HEK293T (cell line): ENCODE data around the gene FLNA.
A peak's percentile ranks its signal among the peaks of the same experiment; 100 is the strongest.

Source experiments
- CTCF ChIA-PET: fragments of 350-600 bp; formaldehyde crosslinking; extraction: SDS; loops from one replicate; lab custom pipeline; 2021; ENCODE audit warnings: antibody characterized with exemption, inconsistent platforms; lab: Yijun Ruan, JAX
- POLR2A ChIA-PET: fragments of 350-600 bp; formaldehyde crosslinking; extraction: SDS; loops from one replicate; lab custom pipeline; 2020; ENCODE audit warnings: antibody characterized with exemption, inconsistent platforms; lab: Yijun Ruan, JAX
- DNase-seq: peaks from one replicate; pipeline ENCODE4 v3.0.0; 2012; ENCODE audit warnings: mixed read lengths; ENCODE audit errors: extremely low spot score
- ARNT ChIP-seq: fragments of 450-650 bp; IDR thresholded peaks from 2 replicates; pipeline ENCODE4 v1.6.1; 2017; ENCODE audit warnings: mild to moderate bottlenecking
- BHLHE40 ChIP-seq: fragments of 450-650 bp; IDR thresholded peaks from 2 replicates; pipeline ENCODE4 v1.6.1; 2016; ENCODE audit warnings: mild to moderate bottlenecking, moderate library complexity, borderline replicate concordance
- CTBP1 ChIP-seq: fragments of 450-650 bp; IDR thresholded peaks from 2 replicates; pipeline ENCODE4 v1.6.1; 2016; ENCODE audit warnings: borderline replicate concordance
- ELF4 ChIP-seq: fragments of 450-650 bp; IDR thresholded peaks from 2 replicates; pipeline ENCODE4 v1.6.1; 2017; ENCODE audit warnings: antibody characterized with exemption
- FOXA1 ChIP-seq: fragments of 450-650 bp; IDR thresholded peaks from 2 replicates; pipeline ENCODE4 v1.6.1; 2016; ENCODE audit warnings: mild to moderate bottlenecking
- FOXK2 ChIP-seq: fragments of 450-650 bp; IDR thresholded peaks from 2 replicates; pipeline ENCODE4 v1.6.1; 2016; ENCODE audit warnings: mild to moderate bottlenecking
- FOXM1 ChIP-seq: fragments of 450-650 bp; IDR thresholded peaks from 2 replicates; pipeline ENCODE4 v1.6.1; 2017; ENCODE audit warnings: mild to moderate bottlenecking, borderline replicate concordance
- HDGF ChIP-seq: fragments of 450-650 bp; IDR thresholded peaks from 2 replicates; pipeline ENCODE4 v1.6.1; 2017; ENCODE audit warnings: antibody characterized with exemption, borderline replicate concordance
- L3MBTL2 ChIP-seq: fragments of 450-650 bp; conservative IDR thresholded peaks from 2 replicates; pipeline ENCODE4 v1.6.1; 2016; ENCODE audit warnings: mild to moderate bottlenecking
- LEF1 ChIP-seq: fragments of 450-650 bp; IDR thresholded peaks from 2 replicates; pipeline ENCODE4 v1.6.1; 2017; ENCODE audit warnings: mild to moderate bottlenecking, borderline replicate concordance
- NFRKB ChIP-seq: fragments of 450-650 bp; IDR thresholded peaks from 2 replicates; pipeline ENCODE4 v1.6.1; 2016; ENCODE audit warnings: mild to moderate bottlenecking, moderate library complexity
- PKNOX1 ChIP-seq: fragments of 450-650 bp; IDR thresholded peaks from 2 replicates; pipeline ENCODE4 v1.6.1; 2016
- SP1 ChIP-seq: fragments of 450-650 bp; IDR thresholded peaks from 2 replicates; pipeline ENCODE4 v1.6.1; 2017
- SUZ12 ChIP-seq: fragments of 450-650 bp; IDR thresholded peaks from 2 replicates; pipeline ENCODE4 v1.6.1; 2016; ENCODE audit warnings: mild to moderate bottlenecking
- TARDBP ChIP-seq: fragments of 450-650 bp; IDR thresholded peaks from 2 replicates; pipeline ENCODE4 v1.6.1; 2016
- ZNF384 ChIP-seq: fragments of 450-650 bp; IDR thresholded peaks from 2 replicates; pipeline ENCODE4 v1.6.1; 2016

FLNA gene

DNA sequence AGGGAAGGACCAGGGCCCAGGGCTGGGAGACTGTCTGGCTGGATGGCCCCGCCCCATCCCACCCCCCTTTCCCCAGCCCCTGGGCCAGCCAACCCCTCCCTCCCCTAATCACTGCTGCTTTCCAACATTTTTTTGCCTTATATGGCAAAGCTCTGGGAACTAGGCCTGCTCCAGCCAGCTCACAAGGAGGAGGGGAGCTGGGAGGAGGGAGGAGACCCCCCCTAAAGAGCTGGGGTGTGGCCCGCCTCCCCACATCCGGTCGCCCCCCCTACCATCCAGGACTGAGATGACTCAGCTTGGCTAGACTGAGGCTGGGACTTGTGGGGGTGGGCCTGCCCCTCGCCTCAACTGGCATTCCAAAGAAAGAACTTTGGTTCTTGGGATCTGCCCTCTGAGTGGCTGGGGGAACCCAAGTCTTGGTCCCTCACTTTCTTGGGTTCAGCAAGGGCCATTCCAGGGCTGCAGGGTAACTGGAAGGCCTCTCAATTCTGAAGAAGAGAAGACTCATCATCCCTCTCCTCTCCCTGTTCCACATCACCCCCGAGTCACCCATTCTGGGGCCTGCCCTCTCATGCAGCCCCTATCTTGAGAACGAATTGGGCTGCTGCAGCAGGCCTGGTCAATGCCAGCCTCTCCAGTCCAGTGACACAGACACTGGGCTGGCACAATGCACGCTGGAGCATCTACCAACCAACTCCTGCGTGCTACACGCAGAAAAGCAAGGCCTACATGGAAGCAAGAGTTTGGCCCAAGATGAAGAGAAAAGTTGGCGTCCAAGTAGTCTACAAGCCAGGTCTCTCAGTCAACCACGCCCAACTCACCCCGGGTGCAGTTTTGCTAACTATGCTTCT is 4.8 kb downstream of the FLNA start:
- ChIA-PET POLR2A (interaction anchor here (1.1 to 2.2 kb wide), 4 partner anchors 9 to 179 kb away, joined by 3 to 7 read pairs (median 5); partner anchors contain the start of genes EMD and RPL10), CTCF (interaction anchor here (0.5 kb wide), 1 partner anchor 179 kb away, joined by 3 read pairs; no protein-coding TSS in a partner anchor)
- DNase-seq: peak; percentile 43
- TF ChIP-seq HDGF (0 out of 2 replicates have a peak, but pooled peaks have one; percentile 17), LEF1 (no peak), FOXM1 (0 out of 2 replicates have a peak, but pooled peaks have one; percentile 20), ZNF384 (no peak), FOXK2 (no peak), NFRKB (no peak), BHLHE40 (no peak)

GRCh38 chrX:154368630-154369448 is 5.6 kb downstream of the FLNA start:
- ChIA-PET POLR2A (interaction anchor here (1.4 kb wide), 1 partner anchor 10 kb away, joined by 4 read pairs; the partner anchor contains the start of gene EMD), CTCF (no interaction called here)
- TF ChIP-seq NFRKB (no peak), HDGF (0 out of 2 replicates have a peak, but pooled peaks have one; percentile 24), SP1 (no peak)
- DNase-seq: no peak

DNA sequence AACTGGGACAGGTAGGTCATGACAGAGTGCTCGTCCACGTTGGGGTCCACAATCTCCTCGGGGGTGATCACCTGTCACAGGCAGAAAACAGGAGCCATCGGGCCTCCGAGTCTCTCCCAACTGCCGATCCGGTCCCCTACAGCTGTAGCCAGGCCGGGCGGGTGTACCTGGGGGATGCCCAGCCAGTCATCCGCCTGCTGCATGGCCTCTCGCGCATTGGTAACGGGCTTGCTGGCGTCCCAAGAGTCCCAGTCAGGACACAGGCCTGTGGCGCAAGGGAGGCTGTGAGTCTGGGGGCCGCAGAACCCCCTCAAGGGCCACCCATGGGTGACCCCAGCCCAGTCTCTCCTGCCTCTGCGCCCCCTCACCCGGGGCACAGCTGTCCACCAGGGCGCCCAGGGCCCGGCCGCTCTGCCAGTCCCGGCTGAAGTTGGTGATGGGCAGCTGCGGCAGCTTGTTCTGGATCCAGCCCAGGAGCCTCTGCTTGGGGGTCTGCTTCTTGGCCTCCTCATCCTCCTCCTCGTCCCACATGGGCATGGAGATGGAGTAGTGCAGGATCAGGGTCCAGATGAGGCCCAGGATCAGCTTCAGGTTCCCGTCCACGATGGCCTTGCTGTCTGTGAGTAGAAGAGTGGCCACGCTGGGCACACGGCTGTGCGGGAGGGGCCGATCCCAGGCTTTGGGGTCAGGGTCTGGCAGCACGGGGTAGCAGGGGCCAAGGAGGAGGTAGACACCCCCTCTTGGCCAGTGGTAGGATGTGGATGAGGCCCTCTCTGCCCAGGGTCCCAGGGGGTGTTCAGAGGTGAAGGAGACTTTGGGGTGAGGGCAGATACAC is 6.7 kb downstream of the FLNA start:
- ChIA-PET POLR2A (interaction anchor here (1.1 kb wide), 1 partner anchor 30 kb away, joined by 4 read pairs; the partner anchor contains the start of gene RPL10), CTCF (no interaction called here)
- TF ChIP-seq FOXK2 (no peak), PKNOX1 (no peak), NFRKB (no peak), SP1 (no peak), HDGF (no peak)
- no peak for DNase-seq

- DNase-seq: no peak
- TF ChIP-seq FOXA1 (no peak), HDGF (no peak), TARDBP (no peak), FOXK2 (no peak), PKNOX1 (no peak), CTBP1 (no peak), L3MBTL2 (no peak), SP1 (no peak), ZNF384 (no peak), NFRKB (no peak), SUZ12 (no peak), BHLHE40 (no peak), LEF1 (no peak), ELF4 (no peak), ARNT (no peak), FOXM1 (no peak)
- POLR2A ChIA-PET: interaction anchor here (1.1 kb wide), 1 partner anchor 31 kb away, joined by 4 read pairs; the partner anchor contains the start of gene RPL10
- CTCF ChIA-PET: no interaction called here
Observed at GRCh38 chrX:154366666-154367055, 7.8 kb downstream of the FLNA start.

DNA sequence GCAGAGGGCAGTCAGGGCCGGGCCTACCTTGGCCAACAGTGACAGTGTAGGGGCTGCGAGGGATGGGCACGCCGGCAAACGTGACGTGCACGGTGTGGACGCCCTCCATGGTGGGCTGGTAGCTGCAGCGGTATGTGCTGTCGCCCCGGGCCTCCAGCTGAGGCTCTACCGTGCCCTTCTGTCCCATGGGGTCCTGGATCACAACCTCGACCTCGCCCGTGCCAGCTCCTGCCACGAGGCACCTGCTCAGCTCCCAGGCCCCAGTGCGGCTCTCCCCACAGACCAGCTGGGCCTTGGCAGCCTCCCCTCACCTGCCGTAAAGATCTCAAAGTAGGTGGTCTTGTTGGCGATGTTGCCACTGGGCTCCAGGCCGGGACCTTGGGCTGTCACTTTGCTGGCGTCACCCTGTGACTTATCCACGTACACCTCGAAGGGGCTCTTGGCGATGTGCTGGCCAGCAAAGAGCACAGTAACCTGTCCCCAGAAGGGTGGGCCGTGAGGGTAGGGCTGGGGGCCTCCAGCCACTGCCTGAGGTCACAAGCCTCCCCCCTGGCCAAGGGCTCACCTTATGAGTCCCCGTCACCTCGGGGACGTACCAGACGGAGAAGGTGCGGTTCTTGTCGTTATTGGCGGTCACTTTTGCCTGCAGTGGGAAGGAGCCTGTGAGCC is 8.3 kb downstream of the FLNA start:
- DNase-seq: no peak
- ChIA-PET POLR2A (interaction anchor here (0.6 to 1.1 kb wide), 2 partner anchors 32 to 183 kb away, joined by 3 to 4 read pairs; partner anchors contain the start of gene RPL10), CTCF (no interaction called here)
- TF ChIP-seq FOXM1 (no peak), ARNT (no peak), TARDBP (no peak), SP1 (no peak)

GRCh38 chrX:154365052-154365600 is 9.3 kb downstream of the FLNA start:
- TF ChIP-seq FOXK2 (no peak), SUZ12 (no peak), HDGF (no peak), CTBP1 (no peak), FOXA1 (no peak), TARDBP (no peak), ARNT (no peak), L3MBTL2 (no peak), NFRKB (no peak), SP1 (no peak), LEF1 (no peak), ZNF384 (no peak)
- CTCF ChIA-PET: no interaction called here
- POLR2A ChIA-PET: no interaction called here
- no peak for DNase-seq
